Measurements from ENCODE around the gene UIMC1.

Gene UIMC1

GRCh38 chr5:176857894-176858273, 148.7 kb downstream of the UIMC1 start:
- no peak for DNase-seq (ENCODE audit: extremely low spot score)
- no peak for TF ChIP-seq CTCF (IDR thresholded peaks at IDR 0.05; ENCODE audit: control extremely low read depth, extremely low read depth, low read depth, missing control alignments)
- ChIA-PET CTCF (no interaction called here), POLR2A (no interaction called here)

GRCh38 chr5:176857216-176857893, 149.2 kb downstream of the UIMC1 start:
- CTCF ChIA-PET, result no interaction called here
- DNase-seq (ENCODE audit: extremely low spot score), result no peak
- POLR2A ChIA-PET, result no interaction called here
- TF ChIP-seq CTCF (IDR thresholded peaks at IDR 0.05; ENCODE audit: control extremely low read depth, extremely low read depth, low read depth, missing control alignments), result no peak

- no peak for TF ChIP-seq CTCF (IDR thresholded peaks at IDR 0.05; ENCODE audit: control extremely low read depth, extremely low read depth, low read depth, missing control alignments)
- ChIA-PET POLR2A (no interaction called here), CTCF (no interaction called here)
- no peak for DNase-seq (ENCODE audit: extremely low spot score)
Measured at GRCh38 chr5:176856746-176857145, 149.8 kb downstream of the UIMC1 start.

GRCh38 chr5:176855598-176855997, 151.0 kb downstream of the UIMC1 start:
- no peak for DNase-seq (ENCODE audit: extremely low spot score)
- TF ChIP-seq CTCF (IDR thresholded peaks at IDR 0.05; ENCODE audit: control extremely low read depth, extremely low read depth, low read depth, missing control alignments), result no peak
- ChIA-PET POLR2A (no interaction called here), CTCF (no interaction called here)
